HCT116 (cell line): ENCODE measurements around the gene PC. TPM values are rescaled to one million over a fixed set of nuclear protein-coding genes. Genes with fewer than 3 reads are reported as not detected.

Experiments
- ATAC-seq: fragments of 200-7000 bp; cut with Tn5 transposase; 2 replicates; pipeline ENCODE4 v1.9.1; 2020; ENCODE audit warnings: mild to moderate bottlenecking, moderate library complexity
- BruUV-seq: library from RNA; stranded (reverse); fragments of 400-500 nt; replicated peaks from 2 replicates; lab custom pipeline; 2021; lab: Mats Ljungman, UMichigan
- CTCF ChIA-PET: fragments of 300-600 bp; sonication (Branson Sonifier 250); formaldehyde crosslinking; loops from one replicate; lab custom pipeline; 2021; ENCODE audit warnings: antibody characterized with exemption; lab: Charles Lee
- POLR2A ChIA-PET: fragments of 300-600, 350-600 bp; sonication (Branson Sonifier 250); formaldehyde crosslinking; loops from one replicate; lab custom pipeline; 2021; ENCODE audit warnings: antibody characterized with exemption; lab: Charles Lee
- RAD21 ChIA-PET, 2 experiments: fragments of 300-600 bp; sonication (Branson Sonifier 250); formaldehyde crosslinking; loops; one replicate each; lab custom pipeline; 2023; ENCODE audit warnings: low total read pairs in 2 of 2; ENCODE audit not compliant: uncharacterized antibody in 2 of 2, unreplicated experiment in 2 of 2, low non-redundant PET in 1 of 2; lab: Charles Lee
- DNase-seq: peaks from one replicate; pipeline ENCODE4 v3.0.0-alpha.2; 2010; ENCODE audit warnings: low read depth, low spot score
- H2AFZ ChIP-seq: fragments of 200-600 bp; shearing (Covaris generic), sonication (generic); 2 replicates; pipeline ENCODE4 v1.6.1; 2017; ENCODE audit warnings: low read depth, mixed run types, mixed read lengths, antibody characterized with exemption, low read length; ENCODE audit not compliant: poor library complexity, severe bottlenecking
- H3K27ac ChIP-seq: 2 replicates; pipeline ENCODE4 v1.5.1; 2012; ENCODE audit warnings: low read depth, low read length
- H3K27me3 ChIP-seq: fragments of 200-600 bp; sonication (generic); 2 replicates; pipeline ENCODE4 v1.6.1; 2016; ENCODE audit warnings: mixed run types, low read length, mixed read lengths; ENCODE audit not compliant: insufficient read depth
- H3K36me3 ChIP-seq, 2 experiments: fragments of 200-500 bp in 1 of 2; fragments of 200-600 bp in 1 of 2; sonication (Bioruptor generic) in 1 of 2; sonication (generic) in 1 of 2; 2 replicates each; pipeline versions ENCODE4 v1.5.1 to v1.6.1; 2014 to 2016; ENCODE audit warnings: low read length in 2 of 2, inconsistent platforms in 1 of 2, mixed read lengths in 1 of 2, mixed run types in 1 of 2; ENCODE audit not compliant: insufficient read depth in 2 of 2, control insufficient read depth in 1 of 2
- H3K4me1 ChIP-seq, 2 experiments: fragments of 200-600 bp in 1 of 2; sonication (generic) in 1 of 2; 2 replicates each; pipeline versions ENCODE4 v1.5.1 to v1.6.1; 2012 to 2017; ENCODE audit warnings: low read length in 2 of 2, inconsistent platforms in 1 of 2, mild to moderate bottlenecking in 1 of 2, mixed read lengths in 1 of 2, mixed run types in 1 of 2, moderate library complexity in 1 of 2; ENCODE audit not compliant: insufficient read depth in 2 of 2, control insufficient read depth in 1 of 2
- H3K4me2 ChIP-seq: fragments of 200-600 bp; sonication (generic); 2 replicates; pipeline ENCODE4 v1.6.1; 2017; ENCODE audit warnings: mixed run types, low read length, mixed read lengths
- H3K4me3 ChIP-seq, 2 experiments: fragments of 200-600 bp in 1 of 2; sonication (generic) in 1 of 2; replicated peaks in 1 of 2; 2 replicates each; pipeline ENCODE4 v1.5.1; 2011 to 2016; ENCODE audit warnings: low read length in 2 of 2, control low read depth in 1 of 2, low read depth in 1 of 2, mild to moderate bottlenecking in 1 of 2, mixed read lengths in 1 of 2, mixed run types in 1 of 2
- H3K79me2 ChIP-seq: fragments of 200-600 bp; sonication (generic); 2 replicates; pipeline ENCODE4 v1.6.1; 2017; ENCODE audit warnings: mild to moderate bottlenecking, mixed run types, low read length, moderate library complexity, mixed read lengths; ENCODE audit not compliant: insufficient read depth
- H3K9ac ChIP-seq: fragments of 200-600 bp; sonication (generic); 2 replicates; pipeline ENCODE4 v1.6.1; 2016; ENCODE audit warnings: low read length, mixed read lengths
- H3K9me2 ChIP-seq: fragments of 200-600 bp; sonication (generic), shearing (Covaris generic); 2 replicates; pipeline ENCODE4 v1.6.1; 2017; ENCODE audit warnings: mixed run types, mild to moderate bottlenecking, moderate library complexity; ENCODE audit not compliant: insufficient read depth
- H3K9me3 ChIP-seq, 2 experiments: fragments of 200-500 bp in 1 of 2; fragments of 200-600 bp in 1 of 2; sonication (Bioruptor generic) in 1 of 2; sonication (generic) in 1 of 2; 2 replicates each; pipeline ENCODE4 v1.6.1; 2014 to 2017; ENCODE audit warnings: low read length in 2 of 2, mixed read lengths in 2 of 2, inconsistent platforms in 1 of 2, low read depth in 1 of 2, mild to moderate bottlenecking in 1 of 2, mixed run types in 1 of 2, moderate library complexity in 1 of 2; ENCODE audit not compliant: control insufficient read depth in 1 of 2, insufficient read depth in 1 of 2
- H4K20me1 ChIP-seq: fragments of 200-600 bp; sonication (generic), shearing (Covaris generic); 2 replicates; pipeline ENCODE4 v1.6.1; 2017; ENCODE audit warnings: mixed run types, mild to moderate bottlenecking, moderate library complexity; ENCODE audit not compliant: insufficient read depth
- CBX3 ChIP-seq: IDR thresholded peaks from 2 replicates; pipeline ENCODE4 v1.6.1; 2012; ENCODE audit warnings: low read depth
- CEBPB ChIP-seq: IDR thresholded peaks from 2 replicates; pipeline ENCODE4 v1.6.1; 2012; ENCODE audit warnings: low read depth
- EGR1 ChIP-seq: IDR thresholded peaks from 2 replicates; pipeline ENCODE4 v1.6.1; 2012; ENCODE audit warnings: low read depth
- ELF1 ChIP-seq: IDR thresholded peaks from 2 replicates; pipeline ENCODE4 v1.6.1; 2012; ENCODE audit warnings: low read depth, borderline replicate concordance
- EZH2 ChIP-seq: fragments of 200-600 bp; sonication (generic); IDR thresholded peaks from 2 replicates; pipeline ENCODE4 v1.6.1; 2017; ENCODE audit warnings: antibody characterized with exemption, mixed run types
- EZH2phosphoT487 ChIP-seq: fragments of 200-600 bp; IDR thresholded peaks from 2 replicates; pipeline ENCODE4 v1.6.1; 2018; ENCODE audit warnings: antibody characterized with exemption, borderline replicate concordance
- FOSL1 ChIP-seq: IDR thresholded peaks from 2 replicates; pipeline ENCODE4 v1.6.1; 2012; ENCODE audit warnings: low read depth
- POLR2A ChIP-seq: IDR thresholded peaks from 2 replicates; pipeline ENCODE4 v1.7.0; 2011; ENCODE audit warnings: borderline replicate concordance; ENCODE audit not compliant: insufficient read depth, insufficient read length; ENCODE audit errors: extremely low read depth
- RAD21 ChIP-seq: IDR thresholded peaks from 2 replicates; pipeline ENCODE4 v1.6.1; 2012; ENCODE audit warnings: low read depth, mild to moderate bottlenecking
- SIN3A ChIP-seq: IDR thresholded peaks from 2 replicates; pipeline ENCODE4 v1.6.1; 2012; ENCODE audit warnings: low read depth
- SP1 ChIP-seq: IDR thresholded peaks from 2 replicates; pipeline ENCODE4 v1.6.1; 2012; ENCODE audit warnings: low read depth
- SRF ChIP-seq: IDR thresholded peaks from 2 replicates; pipeline ENCODE4 v1.6.1; 2012; ENCODE audit warnings: low read depth
- YY1 ChIP-seq: IDR thresholded peaks from 2 replicates; pipeline ENCODE4 v1.6.1; 2011; ENCODE audit warnings: low read length, low read depth, moderate library complexity, mild to moderate bottlenecking; ENCODE audit not compliant: insufficient replicate concordance; ENCODE audit errors: extremely low read depth
- ZFX ChIP-seq: fragments of 450-650 bp; IDR thresholded peaks from 2 replicates; pipeline ENCODE4 v1.6.1; 2017
- ZNF274 ChIP-seq: fragments of 200-500 bp; sonication (Bioruptor generic); IDR thresholded peaks from 2 replicates; pipeline ENCODE4 v1.6.1; 2014; ENCODE audit warnings: mild to moderate bottlenecking, low read depth, low read length, inconsistent platforms
- intact Hi-C: fragments of 100-400 bp; cut with micrococcal nuclease; formaldehyde crosslinking; loops from 2 replicates; pipeline ENCODE4 v1.10.0; 2022
- total RNA-seq: library from RNA; stranded (reverse); gene quantifications from one replicate; pipeline ENCODE4 v1.2.1, GENCODE V29; 2021; ENCODE audit not compliant: unreplicated experiment
- TF ChIP-seq, protein P1 (sequence below): IDR thresholded peaks from 2 replicates; pipeline ENCODE4 v1.6.1; 2012; ENCODE audit warnings: low read depth
- TF ChIP-seq, protein P2 (sequence below): IDR thresholded peaks from 2 replicates; pipeline ENCODE4 v1.6.1; 2012
- TF ChIP-seq, protein P3 (sequence below), 3 experiments: fragments of 200-600 bp in 1 of 3; sonication (generic) in 1 of 3; IDR thresholded peaks in 2 of 3; conservative IDR thresholded peaks in 1 of 3; 2 replicates each; pipeline ENCODE4 v1.5.1; 2012 to 2017; ENCODE audit warnings: low read depth in 2 of 3, low read length in 2 of 3, antibody characterized with exemption in 1 of 3, borderline replicate concordance in 1 of 3, control low read depth in 1 of 3, mild to moderate bottlenecking in 1 of 3, mixed read lengths in 1 of 3, mixed run types in 1 of 3, moderate library complexity in 1 of 3; ENCODE audit not compliant: insufficient read depth in 1 of 3

The PC gene
- total RNA-seq, 1 experiment from 2014 or later, result 24.1 TPM

- CTCF ChIA-PET, result interaction anchor here (0.5 to 3.4 kb wide), 2 partner anchors 11 to 65 kb away, joined by 3 to 8 read pairs; no protein-coding TSS in a partner anchor
- TF ChIP-seq EZH2phosphoT487 (no peak), EGR1 (no peak), CEBPB (no peak), CBX3 (no peak), RAD21 (no peak), ZNF274 (no peak), ELF1 (no peak), YY1 (no peak), POLR2A (no peak), SIN3A (no peak), SRF (no peak), FOSL1 (no peak), ZFX (no peak), EZH2 (no peak), SP1 (no peak)
- TF ChIP-seq, protein P1, sequence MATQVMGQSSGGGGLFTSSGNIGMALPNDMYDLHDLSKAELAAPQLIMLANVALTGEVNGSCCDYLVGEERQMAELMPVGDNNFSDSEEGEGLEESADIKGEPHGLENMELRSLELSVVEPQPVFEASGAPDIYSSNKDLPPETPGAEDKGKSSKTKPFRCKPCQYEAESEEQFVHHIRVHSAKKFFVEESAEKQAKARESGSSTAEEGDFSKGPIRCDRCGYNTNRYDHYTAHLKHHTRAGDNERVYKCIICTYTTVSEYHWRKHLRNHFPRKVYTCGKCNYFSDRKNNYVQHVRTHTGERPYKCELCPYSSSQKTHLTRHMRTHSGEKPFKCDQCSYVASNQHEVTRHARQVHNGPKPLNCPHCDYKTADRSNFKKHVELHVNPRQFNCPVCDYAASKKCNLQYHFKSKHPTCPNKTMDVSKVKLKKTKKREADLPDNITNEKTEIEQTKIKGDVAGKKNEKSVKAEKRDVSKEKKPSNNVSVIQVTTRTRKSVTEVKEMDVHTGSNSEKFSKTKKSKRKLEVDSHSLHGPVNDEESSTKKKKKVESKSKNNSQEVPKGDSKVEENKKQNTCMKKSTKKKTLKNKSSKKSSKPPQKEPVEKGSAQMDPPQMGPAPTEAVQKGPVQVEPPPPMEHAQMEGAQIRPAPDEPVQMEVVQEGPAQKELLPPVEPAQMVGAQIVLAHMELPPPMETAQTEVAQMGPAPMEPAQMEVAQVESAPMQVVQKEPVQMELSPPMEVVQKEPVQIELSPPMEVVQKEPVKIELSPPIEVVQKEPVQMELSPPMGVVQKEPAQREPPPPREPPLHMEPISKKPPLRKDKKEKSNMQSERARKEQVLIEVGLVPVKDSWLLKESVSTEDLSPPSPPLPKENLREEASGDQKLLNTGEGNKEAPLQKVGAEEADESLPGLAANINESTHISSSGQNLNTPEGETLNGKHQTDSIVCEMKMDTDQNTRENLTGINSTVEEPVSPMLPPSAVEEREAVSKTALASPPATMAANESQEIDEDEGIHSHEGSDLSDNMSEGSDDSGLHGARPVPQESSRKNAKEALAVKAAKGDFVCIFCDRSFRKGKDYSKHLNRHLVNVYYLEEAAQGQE, result no peak
- TF ChIP-seq, protein P2, sequence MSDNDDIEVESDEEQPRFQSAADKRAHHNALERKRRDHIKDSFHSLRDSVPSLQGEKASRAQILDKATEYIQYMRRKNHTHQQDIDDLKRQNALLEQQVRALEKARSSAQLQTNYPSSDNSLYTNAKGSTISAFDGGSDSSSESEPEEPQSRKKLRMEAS, result no peak
- TF ChIP-seq, protein P3, sequence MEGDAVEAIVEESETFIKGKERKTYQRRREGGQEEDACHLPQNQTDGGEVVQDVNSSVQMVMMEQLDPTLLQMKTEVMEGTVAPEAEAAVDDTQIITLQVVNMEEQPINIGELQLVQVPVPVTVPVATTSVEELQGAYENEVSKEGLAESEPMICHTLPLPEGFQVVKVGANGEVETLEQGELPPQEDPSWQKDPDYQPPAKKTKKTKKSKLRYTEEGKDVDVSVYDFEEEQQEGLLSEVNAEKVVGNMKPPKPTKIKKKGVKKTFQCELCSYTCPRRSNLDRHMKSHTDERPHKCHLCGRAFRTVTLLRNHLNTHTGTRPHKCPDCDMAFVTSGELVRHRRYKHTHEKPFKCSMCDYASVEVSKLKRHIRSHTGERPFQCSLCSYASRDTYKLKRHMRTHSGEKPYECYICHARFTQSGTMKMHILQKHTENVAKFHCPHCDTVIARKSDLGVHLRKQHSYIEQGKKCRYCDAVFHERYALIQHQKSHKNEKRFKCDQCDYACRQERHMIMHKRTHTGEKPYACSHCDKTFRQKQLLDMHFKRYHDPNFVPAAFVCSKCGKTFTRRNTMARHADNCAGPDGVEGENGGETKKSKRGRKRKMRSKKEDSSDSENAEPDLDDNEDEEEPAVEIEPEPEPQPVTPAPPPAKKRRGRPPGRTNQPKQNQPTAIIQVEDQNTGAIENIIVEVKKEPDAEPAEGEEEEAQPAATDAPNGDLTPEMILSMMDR (IDR thresholded peaks at IDR 0.05 in 2 of 3, conservative IDR thresholded peaks at IDR 0.05 in 1 of 3; ENCODE audit: borderline replicate concordance in 1 of 3, insufficient read depth in 1 of 3, low read depth in 2 of 3, low read length in 2 of 3), result no peak
- POLR2A ChIA-PET, result no interaction called here
- no peak overlapping the region for H3K4me2 ChIP-seq
- H3K79me2 ChIP-seq, result no peaks in the 10 kb centered on the region
- peaks cover 35% of the 10 kb centered on the region in 2 experiments for H3K4me1 ChIP-seq
- RAD21 ChIA-PET, result no interaction called here
- no TSS peak for BruUV-seq
- H4K20me1 ChIP-seq, result no peaks in the 10 kb centered on the region
- H3K9me2 ChIP-seq, result no peaks in the 10 kb centered on the region
- ATAC-seq (no peak), DNase-seq (no peak)
- H2AFZ ChIP-seq, result no peak overlapping the region
- H3K9ac ChIP-seq, result no peak overlapping the region
- no peak overlapping the region for H3K27ac ChIP-seq
- no peaks in the 10 kb centered on the region for H3K36me3 ChIP-seq
- no peaks in the 10 kb centered on the region for H3K9me3 ChIP-seq
- no peak overlapping the region for H3K4me3 ChIP-seq
- intact Hi-C loops, result no loop called here
- H3K27me3 ChIP-seq, result no peaks in the 10 kb centered on the region
Measured at GRCh38 chr11:66878474-66878873, 79.7 kb downstream of the PC start.
